Fibroblast of the aortic adventitia (primary cell): ENCODE results near the gene ZNF276. TPM values are rescaled to one million over a fixed set of nuclear protein-coding genes. Genes with fewer than 3 reads are reported as not detected.
"Not testable (repeated sequence)": the region's sequence is repeated elsewhere in the genome, so short reads cannot be mapped to it uniquely, and the experiment has no call there.

Source experiments
- DNase-seq: peaks from one replicate; pipeline ENCODE4 v3.0.0-alpha.2; 2010; ENCODE audit warnings: low read depth
- H3K4me3 ChIP-seq: 2 replicates; pipeline ENCODE4 v1.5.1; 2011; ENCODE audit warnings: low read depth, mild to moderate bottlenecking, control low read depth, low read length, moderate library complexity
- total RNA-seq: library from RNA; depleted of rRNA; stranded (reverse); fragments of >200 nt; gene quantifications from 2 replicates; pipeline ENCODE4 v1.2.3, GENCODE V29; 2012; ENCODE audit warnings: low replicate concordance
- TF ChIP-seq, protein P1 (sequence below): IDR thresholded peaks from 2 replicates; pipeline ENCODE4 v1.5.1; 2011; ENCODE audit warnings: mild to moderate bottlenecking, low read length, control low read depth, inconsistent platforms; ENCODE audit not compliant: insufficient read depth

The ZNF276 gene, protein sequence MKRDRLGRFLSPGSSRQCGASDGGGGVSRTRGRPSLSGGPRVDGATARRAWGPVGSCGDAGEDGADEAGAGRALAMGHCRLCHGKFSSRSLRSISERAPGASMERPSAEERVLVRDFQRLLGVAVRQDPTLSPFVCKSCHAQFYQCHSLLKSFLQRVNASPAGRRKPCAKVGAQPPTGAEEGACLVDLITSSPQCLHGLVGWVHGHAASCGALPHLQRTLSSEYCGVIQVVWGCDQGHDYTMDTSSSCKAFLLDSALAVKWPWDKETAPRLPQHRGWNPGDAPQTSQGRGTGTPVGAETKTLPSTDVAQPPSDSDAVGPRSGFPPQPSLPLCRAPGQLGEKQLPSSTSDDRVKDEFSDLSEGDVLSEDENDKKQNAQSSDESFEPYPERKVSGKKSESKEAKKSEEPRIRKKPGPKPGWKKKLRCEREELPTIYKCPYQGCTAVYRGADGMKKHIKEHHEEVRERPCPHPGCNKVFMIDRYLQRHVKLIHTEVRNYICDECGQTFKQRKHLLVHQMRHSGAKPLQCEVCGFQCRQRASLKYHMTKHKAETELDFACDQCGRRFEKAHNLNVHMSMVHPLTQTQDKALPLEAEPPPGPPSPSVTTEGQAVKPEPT
- total RNA-seq: 10.4 and 11.4 TPM in 2 replicates

DNA sequence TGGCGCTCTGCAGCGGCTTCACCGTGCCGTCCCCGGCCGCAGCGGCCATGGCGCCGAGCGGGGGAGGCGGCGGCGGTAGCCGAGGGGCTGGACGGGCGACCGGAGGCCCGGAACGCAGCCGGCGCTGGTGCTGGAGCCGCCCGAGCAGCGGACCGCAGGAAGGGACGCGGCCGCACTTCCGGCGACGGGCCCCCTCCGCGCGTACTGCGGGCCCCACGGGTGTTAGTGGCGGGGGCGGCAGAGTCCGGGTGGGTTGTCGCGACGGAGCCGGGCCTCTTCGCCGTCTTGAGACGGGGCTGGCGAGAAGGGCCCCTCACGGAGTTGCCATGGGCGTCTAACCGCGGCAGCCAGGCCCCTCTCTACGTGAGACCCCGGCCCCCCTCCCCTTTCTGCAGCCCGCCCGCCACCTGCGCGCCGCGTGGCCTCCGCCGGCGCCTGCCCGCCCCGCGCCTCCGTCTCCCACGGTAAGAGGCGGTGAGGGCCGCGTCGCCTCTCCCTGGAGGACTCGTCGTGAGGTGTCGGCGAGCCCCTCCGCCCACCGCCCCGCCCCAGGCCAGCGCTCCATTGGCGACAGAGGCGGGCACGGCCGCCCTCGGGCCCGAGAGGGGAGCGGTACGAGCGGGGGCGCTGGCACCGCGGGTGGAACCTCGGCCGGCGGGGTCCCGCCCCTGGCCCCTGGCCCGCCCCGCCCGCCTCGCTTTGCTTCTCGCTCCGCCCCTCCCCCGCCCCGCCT is at the start of gene ZNF276, which contains the start of gene VPS9D1:
TSS of gene ZNF276 (plus strand) at position 725 of the 733 bp plus-strand sequence. CDS start 104 bp downstream, outside the sequence.
TSS of gene VPS9D1 (minus strand) at position 86 of the 733 bp plus-strand sequence. CDS start at position 49, 37 bp downstream.
- TF ChIP-seq, protein P1, sequence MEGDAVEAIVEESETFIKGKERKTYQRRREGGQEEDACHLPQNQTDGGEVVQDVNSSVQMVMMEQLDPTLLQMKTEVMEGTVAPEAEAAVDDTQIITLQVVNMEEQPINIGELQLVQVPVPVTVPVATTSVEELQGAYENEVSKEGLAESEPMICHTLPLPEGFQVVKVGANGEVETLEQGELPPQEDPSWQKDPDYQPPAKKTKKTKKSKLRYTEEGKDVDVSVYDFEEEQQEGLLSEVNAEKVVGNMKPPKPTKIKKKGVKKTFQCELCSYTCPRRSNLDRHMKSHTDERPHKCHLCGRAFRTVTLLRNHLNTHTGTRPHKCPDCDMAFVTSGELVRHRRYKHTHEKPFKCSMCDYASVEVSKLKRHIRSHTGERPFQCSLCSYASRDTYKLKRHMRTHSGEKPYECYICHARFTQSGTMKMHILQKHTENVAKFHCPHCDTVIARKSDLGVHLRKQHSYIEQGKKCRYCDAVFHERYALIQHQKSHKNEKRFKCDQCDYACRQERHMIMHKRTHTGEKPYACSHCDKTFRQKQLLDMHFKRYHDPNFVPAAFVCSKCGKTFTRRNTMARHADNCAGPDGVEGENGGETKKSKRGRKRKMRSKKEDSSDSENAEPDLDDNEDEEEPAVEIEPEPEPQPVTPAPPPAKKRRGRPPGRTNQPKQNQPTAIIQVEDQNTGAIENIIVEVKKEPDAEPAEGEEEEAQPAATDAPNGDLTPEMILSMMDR: no peak
- peak within 1 kb of the TSS; percentile 83 for H3K4me3 ChIP-seq
- DNase-seq: peak; percentile 73

DNA sequence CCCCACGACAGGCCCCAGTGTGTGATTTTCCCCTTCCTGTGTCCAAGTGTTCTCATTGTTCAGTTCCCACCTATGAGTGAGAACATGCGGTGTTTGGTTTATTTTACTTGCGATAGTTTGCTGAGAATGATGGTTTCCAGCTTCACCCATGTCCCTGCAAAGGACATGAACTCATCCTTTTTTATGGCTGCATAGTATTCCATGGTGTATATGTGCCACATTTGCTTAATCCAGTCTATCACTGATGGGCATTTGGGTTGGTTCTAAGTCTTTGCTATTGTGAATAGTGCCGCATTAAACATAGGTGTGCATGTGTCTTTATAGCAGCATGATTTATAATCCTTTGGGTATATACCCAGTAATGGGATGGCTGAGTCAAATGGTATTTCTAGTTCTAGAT is 49.8 kb upstream of the ZNF276 start:
- not testable (repeated sequence) for DNase-seq, H3K4me3 ChIP-seq

DNA sequence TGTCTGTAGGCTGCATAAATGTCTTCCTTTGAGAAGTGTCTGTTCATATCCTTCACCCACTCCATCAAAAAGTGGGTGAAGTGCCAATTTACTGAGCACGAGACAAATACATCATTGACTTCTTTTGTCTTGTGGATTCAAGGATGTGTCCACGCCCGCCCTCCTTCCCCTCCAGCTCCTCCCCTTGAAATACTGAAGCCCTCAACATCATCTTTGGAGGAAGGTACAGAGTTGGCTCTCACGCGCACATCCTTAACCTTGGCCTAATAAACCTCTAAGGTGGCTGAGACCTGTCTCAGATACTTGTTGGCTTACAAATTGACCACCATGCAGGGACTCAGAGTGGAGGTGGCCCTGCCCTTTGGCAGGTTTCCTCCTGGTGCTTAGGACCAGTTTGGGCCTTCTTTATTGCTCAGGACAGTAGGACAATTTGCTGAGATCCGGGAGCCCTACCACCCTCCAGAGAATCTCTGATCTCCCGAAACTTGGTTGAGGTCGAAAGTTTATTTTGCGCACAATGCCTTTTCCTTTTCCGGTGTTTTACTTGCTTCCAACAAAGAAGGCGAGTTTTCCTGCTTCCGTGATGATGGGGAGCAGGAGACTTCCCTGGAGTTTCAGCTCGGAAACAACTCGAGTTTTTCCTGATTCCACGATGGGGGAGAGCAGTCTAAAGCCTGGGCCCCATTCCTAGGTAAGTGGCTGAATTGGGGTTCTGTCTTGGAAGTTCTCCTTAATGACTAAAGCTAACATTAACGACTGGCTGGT is 49.0 kb upstream of the ZNF276 start:
- TF ChIP-seq, protein P1: no peak
- DNase-seq: no peak
- no peak overlapping the region for H3K4me3 ChIP-seq

DNA sequence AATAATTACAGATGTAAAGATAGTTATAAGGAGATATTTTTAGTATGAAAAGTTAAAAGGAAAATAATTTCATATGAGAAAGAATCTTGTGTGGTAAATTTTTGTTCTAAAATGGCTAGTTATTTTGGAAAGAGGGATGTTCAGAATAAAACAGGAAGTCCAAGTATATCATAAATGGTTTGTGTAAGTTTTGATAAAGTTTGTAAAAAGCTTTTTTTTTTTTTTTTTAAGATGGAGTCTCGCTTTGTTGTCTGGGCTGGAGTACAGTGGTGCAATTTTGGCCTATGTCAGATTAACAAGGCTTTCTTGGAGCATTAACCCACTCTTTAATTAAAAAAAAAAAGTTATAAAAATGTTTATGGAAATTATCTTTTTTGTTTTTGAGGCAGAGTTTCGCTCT is 43.1 kb upstream of the ZNF276 start:
- no peak for DNase-seq
- TF ChIP-seq, protein P1: no peak
- H3K4me3 ChIP-seq: no peak overlapping the region

DNA sequence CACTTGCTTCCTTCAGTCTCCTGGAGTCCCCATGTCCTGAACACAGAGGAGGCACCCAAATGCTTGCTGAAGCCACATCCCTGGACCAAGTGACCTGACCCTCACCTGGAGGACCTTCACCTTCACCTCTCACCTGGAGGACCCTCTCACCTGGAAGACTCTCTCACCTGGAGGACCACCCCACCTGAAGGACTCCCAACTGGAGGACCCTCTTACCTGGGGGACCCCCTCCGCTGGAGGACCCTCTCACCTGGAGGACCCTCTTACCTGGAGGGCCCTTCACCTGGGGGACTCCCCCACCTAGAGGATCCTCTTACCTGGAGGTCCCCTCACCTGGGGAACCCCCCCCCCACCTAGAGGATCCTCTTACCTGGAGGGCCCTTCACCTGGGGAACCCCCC is 35.4 kb upstream of the ZNF276 start:
- no peak overlapping the region for H3K4me3 ChIP-seq
- DNase-seq: no peak
- TF ChIP-seq, protein P1: no peak

DNA sequence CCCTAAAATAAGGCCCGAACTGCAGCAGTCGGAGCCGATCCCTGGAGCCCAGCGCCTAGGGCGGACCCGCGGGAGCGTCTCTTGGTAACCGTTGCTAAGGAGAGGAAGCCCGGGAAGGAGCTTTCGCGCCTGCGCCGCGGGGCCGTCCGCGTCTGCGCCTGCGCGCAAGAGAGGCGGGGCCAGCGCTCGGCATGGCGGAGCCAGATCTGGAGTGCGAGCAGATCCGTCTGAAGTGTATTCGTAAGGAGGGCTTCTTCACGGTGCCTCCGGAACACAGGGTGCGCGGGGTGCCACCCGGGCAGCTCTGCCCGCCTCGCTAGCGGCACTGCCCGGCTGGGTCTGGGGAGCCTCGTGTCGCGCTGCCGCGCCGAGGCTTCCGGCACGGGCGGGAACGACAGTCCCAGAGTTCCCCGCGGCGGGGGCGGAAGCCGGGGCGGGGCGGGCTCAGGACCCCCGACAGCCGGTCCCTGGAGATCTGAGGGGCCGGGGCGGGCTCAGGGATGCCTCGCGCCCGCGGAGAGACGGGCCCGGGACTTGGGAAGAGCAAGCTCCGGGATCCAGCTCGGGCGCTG is 34.7 kb upstream of the ZNF276 start, which contains the start of gene CDK10:
TSS of gene CDK10 (plus strand) at position 170 of the 572 bp plus-strand sequence. CDS start at position 192, 22 bp downstream.
- DNase-seq: peak; percentile 85
- H3K4me3 ChIP-seq: peak within 1 kb of the TSS; percentile 92
- TF ChIP-seq, protein P1: no peak
